ENCODE results near the gene MRPS9.

The MRPS9 gene

GRCh38 chr2:105037572-105038382, at the start of gene MRPS9:
Gene MRPS9, plus strand, starts transcription at chr2:105038069. Its CDS starts 24 bp downstream, at chr2:105038093.
- Histone ChIP-seq H3K4me1 (ENCODE audit: control insufficient read depth, low read length) (peaks cover 28% of the 10 kb centered on the region), H3F3A (ENCODE audit: control insufficient read depth, insufficient read depth) (no peaks in the 10 kb centered on the region), H3K27me3 (ENCODE audit: control insufficient read depth, low read length) (no peaks in the 10 kb centered on the region), H3K9me2 (replicated peaks; ENCODE audit: control insufficient read depth, low read length) (no peaks in the 10 kb centered on the region), H3K4me3 (ENCODE audit: low read length) (peak within 1 kb of the TSS; percentile 97), H3K79me2 (ENCODE audit: control insufficient read depth, low read length) (peaks cover 48% of the 10 kb centered on the region), H3K36me3 (ENCODE audit: control insufficient read depth, low read length) (peaks cover 12% of the 10 kb centered on the region), H3K4me2 (ENCODE audit: low read length) (peak within 1 kb of the TSS; percentile 96), H4K20me1 (ENCODE audit: control insufficient read depth, insufficient read depth, low read depth, low read length) (peaks cover 4% of the 10 kb centered on the region; the same call in 1 of the 2 replicates), H3K9me3 (ENCODE audit: control insufficient read depth, insufficient read depth, low read length) (no peaks in the 10 kb centered on the region), H3K27ac (ENCODE audit: low read depth, low read length) (peak within 1 kb of the TSS; percentile 20; the same call in 1 of the 2 replicates)
- no peak for TF ChIP-seq EZH2phosphoT487 (IDR thresholded peaks at IDR 0.05; ENCODE audit: borderline replicate concordance, low read length)
- TF ChIP-seq CTCF (IDR thresholded peaks at IDR 0.05; ENCODE audit: low read depth, low read length, poor library complexity, severe bottlenecking), result no peak

GRCh38 chr2:105005181-105005951, 32.5 kb upstream of the MRPS9 start:
- no peaks in the 10 kb centered on the region for H3K36me3 ChIP-seq (ENCODE audit: control insufficient read depth, low read length)
- H3K27me3 ChIP-seq (ENCODE audit: control insufficient read depth, low read length), result no peaks in the 10 kb centered on the region
- H3K27ac ChIP-seq (ENCODE audit: low read depth, low read length), result no peak overlapping the region
- TF ChIP-seq EZH2phosphoT487 (IDR thresholded peaks at IDR 0.05; ENCODE audit: borderline replicate concordance, low read length), result no peak
- no peak for TF ChIP-seq CTCF (IDR thresholded peaks at IDR 0.05; ENCODE audit: low read depth, low read length, poor library complexity, severe bottlenecking)
- no peaks in the 10 kb centered on the region for H3K9me2 ChIP-seq (replicated peaks; ENCODE audit: control insufficient read depth, low read length)
- H3K4me2 ChIP-seq (ENCODE audit: low read length), result no peak overlapping the region
- H3K79me2 ChIP-seq (ENCODE audit: control insufficient read depth, low read length), result no peaks in the 10 kb centered on the region
- H3K9me3 ChIP-seq (ENCODE audit: control insufficient read depth, insufficient read depth, low read length), result no peaks in the 10 kb centered on the region; the same call in 1 of the 2 replicates
- H3K4me1 ChIP-seq (ENCODE audit: control insufficient read depth, low read length), result no peaks in the 10 kb centered on the region
- H3F3A ChIP-seq (ENCODE audit: control insufficient read depth, insufficient read depth), result no peaks in the 10 kb centered on the region
- no peaks in the 10 kb centered on the region for H4K20me1 ChIP-seq (ENCODE audit: control insufficient read depth, insufficient read depth, low read depth, low read length)
- H3K4me3 ChIP-seq (ENCODE audit: low read length), result no peak overlapping the region

GRCh38 chr2:105007367-105007766, 30.5 kb upstream of the MRPS9 start:
- no peaks in the 10 kb centered on the region for H3K4me1 ChIP-seq (ENCODE audit: control insufficient read depth, low read length)
- no peaks in the 10 kb centered on the region for H3F3A ChIP-seq (ENCODE audit: control insufficient read depth, insufficient read depth)
- H3K27ac ChIP-seq (ENCODE audit: low read depth, low read length), result no peak overlapping the region
- no peak overlapping the region for H3K4me2 ChIP-seq (ENCODE audit: low read length)
- no peaks in the 10 kb centered on the region for H3K36me3 ChIP-seq (ENCODE audit: control insufficient read depth, low read length)
- TF ChIP-seq CTCF (IDR thresholded peaks at IDR 0.05; ENCODE audit: low read depth, low read length, poor library complexity, severe bottlenecking) (no peak), EZH2phosphoT487 (IDR thresholded peaks at IDR 0.05; ENCODE audit: borderline replicate concordance, low read length) (no peak)
- H3K79me2 ChIP-seq (ENCODE audit: control insufficient read depth, low read length), result no peaks in the 10 kb centered on the region
- H3K4me3 ChIP-seq (ENCODE audit: low read length), result no peak overlapping the region
- no peaks in the 10 kb centered on the region for H4K20me1 ChIP-seq (ENCODE audit: control insufficient read depth, insufficient read depth, low read depth, low read length)
- H3K9me3 ChIP-seq (ENCODE audit: control insufficient read depth, insufficient read depth, low read length), result no peaks in the 10 kb centered on the region; the same call in 1 of the 2 replicates
- no peaks in the 10 kb centered on the region for H3K9me2 ChIP-seq (replicated peaks; ENCODE audit: control insufficient read depth, low read length)
- H3K27me3 ChIP-seq (ENCODE audit: control insufficient read depth, low read length), result no peaks in the 10 kb centered on the region
